ENCODE results near the gene SMCHD1. TPM values are rescaled to one million over a fixed set of nuclear protein-coding genes. Genes with fewer than 3 reads are reported as not detected.
A peak's percentile ranks its signal among the peaks of the same experiment; 100 is the strongest.
"Not testable (repeated sequence)": the region's sequence is repeated elsewhere in the genome, so short reads cannot be mapped to it uniquely, and the experiment has no call there.

SMCHD1 gene
- total RNA-seq, 4 donors from 2014 or later: 41.0 to 179 (median 136) TPM

- in situ Hi-C loops (cut with MboI; ENCODE audit: low pct_ligation_motif_present in 1 of 4, low pct_unique_long_range_greater_than_20kb in 1 of 4, low sequenced_read_pairs in 3 of 4): loop anchor here in 2 of 4 donors (10.0 kb wide), 2 partner anchors 83 to 93 kb away; partner anchors contain the start of genes METTL4 (in 1 of the 2) and NDC80 (in 1 of the 2)
- peak; percentile 42 for TF ChIP-seq POLR2A (IDR thresholded peaks at IDR 0.05)
- peak; percentile 67 to 87 (median 85) for TF ChIP-seq POLR2AphosphoS5 (IDR thresholded peaks at IDR 0.05)
- no peak for TF ChIP-seq CTCF (IDR thresholded peaks at IDR 0.05)
- peak overlapping the region; percentile 7 to 87 (median 40) for H3K4me3 ChIP-seq
- WGBS, 2 donors (ENCODE audit: low coverage in 1 of 2): 15 to 18% methylated on average over 11 to 12 of the region's 12 CpGs
- H3K36me3 ChIP-seq: no peaks in the 10 kb centered on the region
- no peak for DNase-seq
- peaks cover 12 to 46% (median 31%) of the 10 kb centered on the region in 4 donors for H3K4me1 ChIP-seq
- no peaks in the 10 kb centered on the region for H3K27me3 ChIP-seq
- H3K27ac ChIP-seq: peak overlapping the region; percentile 95 to 99 (median 98)
- H3K9me3 ChIP-seq: no peaks in the 10 kb centered on the region
- intact Hi-C loops (cut with DNase I; ENCODE audit: low total_unique reads): loop anchor here (10.0 kb wide), 1 partner anchor 83 kb away; the partner anchor contains the start of genes METTL4 and NDC80
Observed at GRCh38 chr18:2657788-2658458, 2.4 kb downstream of the SMCHD1 start.

- WGBS, 2 donors (ENCODE audit: low coverage in 1 of 2): 93% methylated on average over 3 of the region's 3 CpGs
- DNase-seq; H3K9me3 ChIP-seq; in situ Hi-C loops (cut with MboI; ENCODE audit: low pct_ligation_motif_present in 1 of 4, low pct_unique_long_range_greater_than_20kb in 1 of 4, low sequenced_read_pairs in 3 of 4); H3K27ac ChIP-seq; H3K4me3 ChIP-seq; intact Hi-C loops (cut with DNase I; ENCODE audit: low total_unique reads); H3K27me3 ChIP-seq; H3K36me3 ChIP-seq: not testable (repeated sequence)
- H3K4me1 ChIP-seq: peaks cover 24 to 56% (median 39%) of the 10 kb centered on the region in 4 donors
Observed at GRCh38 chr18:2660849-2661248, 5.3 kb downstream of the SMCHD1 start.

GRCh38 chr18:2662288-2662687 lies 6.8 kb downstream of the SMCHD1 start:
- intact Hi-C loops (cut with DNase I; ENCODE audit: low total_unique reads); H3K27me3 ChIP-seq; H3K4me3 ChIP-seq; H3K27ac ChIP-seq; in situ Hi-C loops (cut with MboI; ENCODE audit: low pct_ligation_motif_present in 1 of 4, low pct_unique_long_range_greater_than_20kb in 1 of 4, low sequenced_read_pairs in 3 of 4); H3K36me3 ChIP-seq; H3K9me3 ChIP-seq; DNase-seq: not testable (repeated sequence)
- peaks cover 26 to 51% (median 36%) of the 10 kb centered on the region in 4 donors for H3K4me1 ChIP-seq
- 66 to 83% methylated on average over 4 to 7 of the region's 7 CpGs for WGBS, 2 donors (ENCODE audit: low coverage in 1 of 2)

GRCh38 chr18:2662990-2663389 lies 7.5 kb downstream of the SMCHD1 start:
- intact Hi-C loops (cut with DNase I; ENCODE audit: low total_unique reads) (no loop called here), in situ Hi-C loops (cut with MboI; ENCODE audit: low pct_ligation_motif_present in 1 of 4, low pct_unique_long_range_greater_than_20kb in 1 of 4, low sequenced_read_pairs in 3 of 4) (no loop called here)
- Histone ChIP-seq H3K4me3 (no peak overlapping the region), H3K4me1 (peaks cover 24 to 44% (median 30%) of the 10 kb centered on the region in 4 donors), H3K36me3 (peaks cover 0 to 13% (median 6%) of the 10 kb centered on the region in 4 donors), H3K9me3 (no peaks in the 10 kb centered on the region), H3K27me3 (no peaks in the 10 kb centered on the region), H3K27ac (no peak overlapping the region)
- 75 to 100% methylated on average over 1 to 5 of the region's 5 CpGs for WGBS, 2 donors (ENCODE audit: low coverage in 1 of 2)
- no peak for DNase-seq
- no peak for TF ChIP-seq EP300 (IDR thresholded peaks at IDR 0.05; ENCODE audit: low read depth)
- no peak for TF ChIP-seq POLR2A (IDR thresholded peaks at IDR 0.05)
- no peak for TF ChIP-seq CTCF (IDR thresholded peaks at IDR 0.05)
- TF ChIP-seq POLR2AphosphoS5 (IDR thresholded peaks at IDR 0.05): no peak

- WGBS, 2 donors (ENCODE audit: low coverage in 1 of 2): 90 to 95% methylated on average over 5 of the region's 5 CpGs
- intact Hi-C loops (cut with DNase I; ENCODE audit: low total_unique reads) (no loop called here), in situ Hi-C loops (cut with MboI; ENCODE audit: low pct_ligation_motif_present in 1 of 4, low pct_unique_long_range_greater_than_20kb in 1 of 4, low sequenced_read_pairs in 3 of 4) (no loop called here)
- H3K4me3 ChIP-seq: no peak overlapping the region
- H3K9me3 ChIP-seq: no peaks in the 10 kb centered on the region
- peaks cover 0 to 86% (median 30%) of the 10 kb centered on the region in 4 donors for H3K36me3 ChIP-seq
- H3K27ac ChIP-seq: no peak overlapping the region
- DNase-seq: no peak
- no peaks in the 10 kb centered on the region for H3K4me1 ChIP-seq
- TF ChIP-seq EP300 (IDR thresholded peaks at IDR 0.05; ENCODE audit: low read depth) (no peak), POLR2AphosphoS5 (IDR thresholded peaks at IDR 0.05) (no peak)
- H3K27me3 ChIP-seq: no peaks in the 10 kb centered on the region
Observed at GRCh38 chr18:2672410-2672809, 16.9 kb downstream of the SMCHD1 start.

All from transverse colon (tissue), 4 donors.